Neural cell (in vitro differentiated cells): ENCODE measurements around the gene DGKG. TPM values are rescaled to one million over a fixed set of nuclear protein-coding genes. Genes with fewer than 3 reads are reported as not detected.

Experiments used
- H2AFZ ChIP-seq: fragments of 200-600, 300-800 bp; sonication (generic), shearing (Covaris generic); 2 replicates; pipeline ENCODE4 v1.6.0; 2014; ENCODE audit warnings: low read depth, mild to moderate bottlenecking, antibody characterized with exemption, low read length, moderate library complexity
- H3F3A ChIP-seq: fragments of 200-600 bp; shearing (Covaris generic); 2 replicates; pipeline ENCODE4 v1.6.1; 2016; ENCODE audit warnings: mild to moderate bottlenecking, moderate library complexity, mixed read lengths, antibody characterized with exemption, low read length; ENCODE audit not compliant: insufficient read depth, poor library complexity, severe bottlenecking
- H3K27ac ChIP-seq: fragments of 200-600, 300-800 bp; sonication (generic), shearing (Covaris generic); 2 replicates; pipeline ENCODE4 v1.5.1; 2014; ENCODE audit warnings: mild to moderate bottlenecking, low read length, moderate library complexity
- H3K27me3 ChIP-seq: fragments of 300-800, 200-600 bp; sonication (generic), shearing (Covaris generic); 2 replicates; pipeline ENCODE4 v1.6.0; 2014; ENCODE audit warnings: mild to moderate bottlenecking, low read depth, low read length, moderate library complexity; ENCODE audit not compliant: insufficient read depth
- H3K36me3 ChIP-seq: fragments of 300-800, 200-600 bp; sonication (generic), shearing (Covaris generic); 2 replicates; pipeline ENCODE4 v1.5.1; 2014; ENCODE audit warnings: mild to moderate bottlenecking, antibody characterized with exemption, low read length, moderate library complexity; ENCODE audit not compliant: insufficient read depth
- H3K4me2 ChIP-seq: fragments of 300-800, 200-600 bp; sonication (generic), shearing (Covaris generic); 2 replicates; pipeline ENCODE4 v1.6.0; 2014; ENCODE audit warnings: mild to moderate bottlenecking, low read length
- H3K4me3 ChIP-seq: fragments of 300-800, 200-600 bp; sonication (generic), shearing (Covaris generic); 2 replicates; pipeline ENCODE4 v1.5.1; 2014; ENCODE audit warnings: mild to moderate bottlenecking, low read length, moderate library complexity
- H3K79me2 ChIP-seq: fragments of 200-600 bp; shearing (Covaris generic); replicated peaks from 2 replicates; pipeline ENCODE4 v1.6.0; 2014; ENCODE audit warnings: mild to moderate bottlenecking, low read length, moderate library complexity; ENCODE audit not compliant: insufficient read depth
- H3K9ac ChIP-seq: fragments of 300-800, 200-600 bp; sonication (generic), shearing (Covaris generic); 2 replicates; pipeline ENCODE4 v1.6.1; 2016; ENCODE audit warnings: mild to moderate bottlenecking, low read length, mixed read lengths
- H3K9me2 ChIP-seq: fragments of 200-600 bp; shearing (Covaris generic); 2 replicates; pipeline ENCODE4 v1.6.1; 2016; ENCODE audit warnings: mild to moderate bottlenecking, low read length, mixed read lengths; ENCODE audit not compliant: insufficient read depth
- H3K9me3 ChIP-seq: fragments of 200-600, 300-800 bp; sonication (generic), shearing (Covaris generic); 2 replicates; pipeline ENCODE4 v1.6.1; 2016; ENCODE audit warnings: mild to moderate bottlenecking, mixed run types, low read length, moderate library complexity, mixed read lengths
- H4K20me1 ChIP-seq: fragments of 200-600 bp; shearing (Covaris generic); 2 replicates; pipeline ENCODE4 v1.6.1; 2016; ENCODE audit warnings: mild to moderate bottlenecking, mixed run types; ENCODE audit not compliant: insufficient read depth
- EP300 ChIP-seq: fragments of 450-650 bp; conservative IDR thresholded peaks from 2 replicates; pipeline ENCODE4 v1.6.1; 2014; ENCODE audit warnings: antibody characterized with exemption, mild to moderate bottlenecking, moderate library complexity; ENCODE audit not compliant: poor library complexity, severe bottlenecking
- EZH2 ChIP-seq: fragments of 200-600, 300-800 bp; shearing (Covaris generic), sonication (generic); IDR thresholded peaks from 2 replicates; pipeline ENCODE4 v1.6.1; 2014; ENCODE audit warnings: antibody characterized with exemption, low read length, borderline replicate concordance, mild to moderate bottlenecking; ENCODE audit not compliant: insufficient read depth, poor library complexity, severe bottlenecking
- MXI1 ChIP-seq: fragments of 450-650 bp; conservative IDR thresholded peaks from 2 replicates; pipeline ENCODE4 v1.6.1; 2014; ENCODE audit warnings: antibody characterized with exemption, mild to moderate bottlenecking; ENCODE audit not compliant: poor library complexity, severe bottlenecking
- POLR2AphosphoS5 ChIP-seq: IDR thresholded peaks from 2 replicates; pipeline ENCODE4 v1.6.1; 2012
- RAD21 ChIP-seq: fragments of 450-650 bp; conservative IDR thresholded peaks from 2 replicates; pipeline ENCODE4 v1.6.1; 2014; ENCODE audit warnings: antibody characterized with exemption, mild to moderate bottlenecking, moderate library complexity
- SMC3 ChIP-seq: fragments of 450-650 bp; conservative IDR thresholded peaks from 2 replicates; pipeline ENCODE4 v1.6.1; 2014; ENCODE audit warnings: antibody characterized with exemption, mild to moderate bottlenecking, moderate library complexity; ENCODE audit not compliant: poor library complexity
- TAF1 ChIP-seq: IDR thresholded peaks from 2 replicates; pipeline ENCODE4 v1.6.1; 2012; ENCODE audit warnings: low read depth
- polyA plus RNA-seq: library from polyadenylated mRNA; depleted of rRNA; stranded (reverse); fragments of >200 nt; gene quantifications from 2 replicates; pipeline ENCODE4 v1.2.3, GENCODE V29; 2014
- TF ChIP-seq, protein P1 (sequence below): fragments of 450-650 bp; IDR thresholded peaks from 2 replicates; pipeline ENCODE4 v1.5.1; 2014; ENCODE audit warnings: antibody characterized with exemption, mild to moderate bottlenecking, moderate library complexity; ENCODE audit not compliant: poor library complexity, severe bottlenecking
- TF ChIP-seq, protein P2 (sequence below): IDR thresholded peaks from 2 replicates; pipeline ENCODE4 v1.6.1; 2012; ENCODE audit warnings: borderline replicate concordance

The DGKG gene
- polyA plus RNA-seq, 1 donor from 2014 or later, result not detected

DNA sequence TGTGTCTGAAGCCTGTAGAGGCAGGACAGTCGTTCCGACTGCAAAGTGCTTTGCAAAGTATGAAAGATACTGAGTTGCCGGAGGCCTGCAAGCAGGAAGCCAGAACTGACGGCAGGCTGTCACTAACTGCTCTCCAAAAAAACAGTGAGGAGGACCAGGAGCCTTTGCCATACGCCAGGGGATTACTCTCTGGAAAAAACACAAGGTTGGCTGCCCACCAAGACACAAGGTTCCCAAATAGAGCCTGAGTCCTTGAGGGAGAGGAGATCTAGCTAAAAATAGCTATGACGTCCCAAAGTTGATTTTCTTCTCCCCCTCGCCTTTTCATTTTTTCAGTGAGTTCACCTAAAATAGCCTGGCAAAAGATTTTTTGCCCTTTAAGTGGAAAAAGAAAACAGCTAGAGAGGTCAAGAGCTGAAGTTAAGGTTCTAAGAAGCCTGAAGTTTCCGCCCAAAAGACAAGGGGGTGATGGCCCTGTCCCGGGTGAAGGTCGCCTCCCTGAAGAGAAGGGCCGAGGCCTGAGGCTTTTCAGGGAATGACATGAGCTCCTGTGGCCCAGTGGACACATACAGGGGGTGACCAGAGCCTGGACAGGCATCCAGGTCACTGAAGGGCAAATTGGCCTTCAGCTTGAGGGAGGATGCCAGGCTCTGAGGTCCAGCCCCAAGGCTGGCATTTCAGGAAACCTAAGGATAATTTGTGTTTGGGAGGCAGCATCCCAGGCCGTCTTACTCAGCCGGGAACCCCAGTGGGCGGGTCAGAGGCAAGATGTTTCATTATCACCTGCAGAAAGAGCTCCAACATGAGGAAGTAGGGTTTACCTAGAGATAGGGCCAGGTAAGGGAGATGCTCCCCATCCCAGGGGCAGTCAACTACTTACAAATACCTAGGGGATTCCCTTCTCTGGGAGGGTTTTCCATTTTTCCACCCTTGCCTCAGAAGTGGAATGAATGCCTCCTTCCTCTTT lies 44.9 kb upstream of the DGKG start:
- Histone ChIP-seq H3K79me2 (no peaks in the 10 kb centered on the region), H3K9me2 (no peaks in the 10 kb centered on the region), H3K9me3 (no peaks in the 10 kb centered on the region), H3K4me2 (no peak overlapping the region), H3K27me3 (no peaks in the 10 kb centered on the region), H3K4me3 (no peak overlapping the region), H3K9ac (no peak overlapping the region), H3K27ac (no peak overlapping the region), H3K36me3 (no peaks in the 10 kb centered on the region), H2AFZ (no peak overlapping the region), H3F3A (no peaks in the 10 kb centered on the region), H4K20me1 (no peaks in the 10 kb centered on the region)
- TF ChIP-seq MXI1, result no peak
- TF ChIP-seq POLR2AphosphoS5, result no peak
- no peak for TF ChIP-seq TAF1
- no peak for TF ChIP-seq EP300

DNA sequence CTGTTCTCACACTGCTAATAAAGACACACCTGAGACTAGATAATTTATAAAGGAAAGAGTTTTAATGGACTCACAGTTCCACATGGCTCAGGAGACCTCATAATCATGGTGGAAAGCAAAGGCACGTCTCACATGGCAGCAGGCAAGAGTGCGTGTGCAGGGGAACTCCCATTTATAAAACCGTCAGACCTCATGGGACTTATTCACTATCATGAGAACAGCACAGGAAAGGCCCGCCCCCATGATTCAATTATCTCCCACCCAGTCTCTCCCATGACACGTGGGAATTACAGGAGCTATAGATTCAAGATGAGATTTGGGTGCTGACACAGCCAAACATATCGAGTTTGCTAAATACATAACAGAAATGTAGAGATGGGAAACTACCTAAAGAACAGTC lies 39.5 kb upstream of the DGKG start:
- Histone ChIP-seq H4K20me1 (no peaks in the 10 kb centered on the region), H2AFZ (no peak overlapping the region), H3K27ac (no peak overlapping the region), H3K9ac (no peak overlapping the region), H3F3A (no peaks in the 10 kb centered on the region), H3K9me2 (no peaks in the 10 kb centered on the region), H3K9me3 (no peaks in the 10 kb centered on the region), H3K4me3 (no peak overlapping the region), H3K36me3 (no peaks in the 10 kb centered on the region), H3K4me2 (no peak overlapping the region), H3K27me3 (no peaks in the 10 kb centered on the region), H3K79me2 (no peaks in the 10 kb centered on the region)
- TF ChIP-seq TAF1, result no peak
- no peak for TF ChIP-seq POLR2AphosphoS5
- TF ChIP-seq SMC3, result no peak
- TF ChIP-seq EP300, result no peak
- no peak for TF ChIP-seq RAD21
- TF ChIP-seq EZH2, result no peak
- TF ChIP-seq, protein P1, sequence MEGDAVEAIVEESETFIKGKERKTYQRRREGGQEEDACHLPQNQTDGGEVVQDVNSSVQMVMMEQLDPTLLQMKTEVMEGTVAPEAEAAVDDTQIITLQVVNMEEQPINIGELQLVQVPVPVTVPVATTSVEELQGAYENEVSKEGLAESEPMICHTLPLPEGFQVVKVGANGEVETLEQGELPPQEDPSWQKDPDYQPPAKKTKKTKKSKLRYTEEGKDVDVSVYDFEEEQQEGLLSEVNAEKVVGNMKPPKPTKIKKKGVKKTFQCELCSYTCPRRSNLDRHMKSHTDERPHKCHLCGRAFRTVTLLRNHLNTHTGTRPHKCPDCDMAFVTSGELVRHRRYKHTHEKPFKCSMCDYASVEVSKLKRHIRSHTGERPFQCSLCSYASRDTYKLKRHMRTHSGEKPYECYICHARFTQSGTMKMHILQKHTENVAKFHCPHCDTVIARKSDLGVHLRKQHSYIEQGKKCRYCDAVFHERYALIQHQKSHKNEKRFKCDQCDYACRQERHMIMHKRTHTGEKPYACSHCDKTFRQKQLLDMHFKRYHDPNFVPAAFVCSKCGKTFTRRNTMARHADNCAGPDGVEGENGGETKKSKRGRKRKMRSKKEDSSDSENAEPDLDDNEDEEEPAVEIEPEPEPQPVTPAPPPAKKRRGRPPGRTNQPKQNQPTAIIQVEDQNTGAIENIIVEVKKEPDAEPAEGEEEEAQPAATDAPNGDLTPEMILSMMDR, result no peak
- no peak for TF ChIP-seq MXI1
- TF ChIP-seq, protein P2, sequence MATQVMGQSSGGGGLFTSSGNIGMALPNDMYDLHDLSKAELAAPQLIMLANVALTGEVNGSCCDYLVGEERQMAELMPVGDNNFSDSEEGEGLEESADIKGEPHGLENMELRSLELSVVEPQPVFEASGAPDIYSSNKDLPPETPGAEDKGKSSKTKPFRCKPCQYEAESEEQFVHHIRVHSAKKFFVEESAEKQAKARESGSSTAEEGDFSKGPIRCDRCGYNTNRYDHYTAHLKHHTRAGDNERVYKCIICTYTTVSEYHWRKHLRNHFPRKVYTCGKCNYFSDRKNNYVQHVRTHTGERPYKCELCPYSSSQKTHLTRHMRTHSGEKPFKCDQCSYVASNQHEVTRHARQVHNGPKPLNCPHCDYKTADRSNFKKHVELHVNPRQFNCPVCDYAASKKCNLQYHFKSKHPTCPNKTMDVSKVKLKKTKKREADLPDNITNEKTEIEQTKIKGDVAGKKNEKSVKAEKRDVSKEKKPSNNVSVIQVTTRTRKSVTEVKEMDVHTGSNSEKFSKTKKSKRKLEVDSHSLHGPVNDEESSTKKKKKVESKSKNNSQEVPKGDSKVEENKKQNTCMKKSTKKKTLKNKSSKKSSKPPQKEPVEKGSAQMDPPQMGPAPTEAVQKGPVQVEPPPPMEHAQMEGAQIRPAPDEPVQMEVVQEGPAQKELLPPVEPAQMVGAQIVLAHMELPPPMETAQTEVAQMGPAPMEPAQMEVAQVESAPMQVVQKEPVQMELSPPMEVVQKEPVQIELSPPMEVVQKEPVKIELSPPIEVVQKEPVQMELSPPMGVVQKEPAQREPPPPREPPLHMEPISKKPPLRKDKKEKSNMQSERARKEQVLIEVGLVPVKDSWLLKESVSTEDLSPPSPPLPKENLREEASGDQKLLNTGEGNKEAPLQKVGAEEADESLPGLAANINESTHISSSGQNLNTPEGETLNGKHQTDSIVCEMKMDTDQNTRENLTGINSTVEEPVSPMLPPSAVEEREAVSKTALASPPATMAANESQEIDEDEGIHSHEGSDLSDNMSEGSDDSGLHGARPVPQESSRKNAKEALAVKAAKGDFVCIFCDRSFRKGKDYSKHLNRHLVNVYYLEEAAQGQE, result no peak
